H1 (cell line): Measurements from ENCODE around the gene LEKR1.

Experiments
- BACH1 ChIP-seq: IDR thresholded peaks from 2 replicates; pipeline ENCODE4 v1.6.1; 2012; ENCODE audit warnings: low read length, improper control_type of control experiment
- BRCA1 ChIP-seq: IDR thresholded peaks from 2 replicates; pipeline ENCODE4 v1.6.1; 2012; ENCODE audit warnings: low read depth, low read length, improper control_type of control experiment
- CTCF ChIP-seq, 3 experiments: IDR thresholded peaks; 1 replicate in 2 of 3; 2 replicates in 1 of 3; pipeline versions ENCODE4 v1.5.1 to v1.6.1; 2011; ENCODE audit warnings: low read length in 3 of 3, mild to moderate bottlenecking in 3 of 3, inconsistent platforms in 2 of 3, low read depth in 1 of 3, moderate library complexity in 1 of 3; ENCODE audit not compliant: insufficient read depth in 1 of 3; ENCODE audit errors: control extremely low read depth in 1 of 3
- RAD21 ChIP-seq, 2 experiments: IDR thresholded peaks in 1 of 2; conservative IDR thresholded peaks in 1 of 2; 2 replicates each; pipeline ENCODE4 v1.6.1; 2011; ENCODE audit warnings: low read depth in 2 of 2, low read length in 2 of 2, improper control_type of control experiment in 1 of 2, inconsistent platforms in 1 of 2, mild to moderate bottlenecking in 1 of 2, moderate library complexity in 1 of 2

GRCh38 chr3:157056035-157056434, 229.9 kb downstream of the LEKR1 start:
- no peak for TF ChIP-seq CTCF (IDR thresholded peaks at IDR 0.05; ENCODE audit: control extremely low read depth in 1 of 3, insufficient read depth in 1 of 3, low read depth in 1 of 3, low read length in 3 of 3)
- TF ChIP-seq BACH1: no peak
- TF ChIP-seq BRCA1: no peak
- no peak for TF ChIP-seq RAD21 (IDR thresholded peaks at IDR 0.05 in 1 of 2, conservative IDR thresholded peaks at IDR 0.05 in 1 of 2; ENCODE audit: low read depth in 2 of 2, low read length in 2 of 2)
